Measurements from ENCODE around the gene STIM1.
"Not testable (repeated sequence)": the region's sequence is repeated elsewhere in the genome, so short reads cannot be mapped to it uniquely, and the experiment has no call there.

Gene STIM1
- total RNA-seq, result 115 to 134 reads per million in 2 donors

DNA sequence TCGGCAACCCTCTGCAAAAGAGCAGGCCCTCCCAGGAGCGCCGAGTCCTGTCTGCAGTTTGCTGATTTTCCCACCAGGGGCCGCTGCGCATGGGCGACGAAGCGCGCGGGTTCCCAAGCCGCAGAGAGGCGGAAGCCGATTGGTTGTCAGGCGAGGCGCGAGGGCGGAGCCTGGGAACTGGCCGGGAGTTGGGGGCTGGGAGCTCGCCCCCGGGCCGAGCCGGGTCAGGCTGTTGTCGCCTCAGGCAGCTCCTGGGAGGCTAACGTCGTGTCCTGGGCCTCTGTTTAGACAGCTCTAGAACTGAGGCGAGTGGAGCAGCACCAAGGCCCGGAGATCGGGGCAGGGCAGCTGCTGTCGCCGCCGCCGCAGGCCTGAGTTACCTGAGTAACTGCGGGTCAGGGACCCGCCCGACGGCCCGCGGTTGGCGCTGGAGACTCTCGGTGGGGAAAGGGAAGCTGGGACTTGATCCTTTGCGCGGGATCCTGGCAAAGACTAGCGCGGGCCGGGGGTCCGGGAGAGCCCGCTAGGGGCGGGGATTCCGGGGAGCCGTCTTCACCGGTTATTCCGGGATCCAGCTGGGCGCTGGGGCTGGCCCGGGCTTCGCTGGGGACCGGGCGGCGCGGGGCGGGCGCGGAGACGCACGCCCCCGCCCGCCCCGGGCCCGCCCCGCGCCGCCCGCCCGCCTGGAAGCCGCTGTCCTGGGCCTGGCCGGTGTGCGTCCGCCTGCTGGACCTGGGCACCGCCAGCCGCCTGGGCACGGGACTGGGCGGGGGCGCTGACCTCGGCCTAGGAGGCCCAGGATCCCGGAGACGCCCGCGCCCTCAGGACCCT lies at the start of gene STIM1:
STIM1 (plus strand) TSS at position 688 of the 831 bp plus-strand sequence. CDS start 607 bp downstream, outside the sequence.
- DNase-seq, result peak; percentile 91

DNA sequence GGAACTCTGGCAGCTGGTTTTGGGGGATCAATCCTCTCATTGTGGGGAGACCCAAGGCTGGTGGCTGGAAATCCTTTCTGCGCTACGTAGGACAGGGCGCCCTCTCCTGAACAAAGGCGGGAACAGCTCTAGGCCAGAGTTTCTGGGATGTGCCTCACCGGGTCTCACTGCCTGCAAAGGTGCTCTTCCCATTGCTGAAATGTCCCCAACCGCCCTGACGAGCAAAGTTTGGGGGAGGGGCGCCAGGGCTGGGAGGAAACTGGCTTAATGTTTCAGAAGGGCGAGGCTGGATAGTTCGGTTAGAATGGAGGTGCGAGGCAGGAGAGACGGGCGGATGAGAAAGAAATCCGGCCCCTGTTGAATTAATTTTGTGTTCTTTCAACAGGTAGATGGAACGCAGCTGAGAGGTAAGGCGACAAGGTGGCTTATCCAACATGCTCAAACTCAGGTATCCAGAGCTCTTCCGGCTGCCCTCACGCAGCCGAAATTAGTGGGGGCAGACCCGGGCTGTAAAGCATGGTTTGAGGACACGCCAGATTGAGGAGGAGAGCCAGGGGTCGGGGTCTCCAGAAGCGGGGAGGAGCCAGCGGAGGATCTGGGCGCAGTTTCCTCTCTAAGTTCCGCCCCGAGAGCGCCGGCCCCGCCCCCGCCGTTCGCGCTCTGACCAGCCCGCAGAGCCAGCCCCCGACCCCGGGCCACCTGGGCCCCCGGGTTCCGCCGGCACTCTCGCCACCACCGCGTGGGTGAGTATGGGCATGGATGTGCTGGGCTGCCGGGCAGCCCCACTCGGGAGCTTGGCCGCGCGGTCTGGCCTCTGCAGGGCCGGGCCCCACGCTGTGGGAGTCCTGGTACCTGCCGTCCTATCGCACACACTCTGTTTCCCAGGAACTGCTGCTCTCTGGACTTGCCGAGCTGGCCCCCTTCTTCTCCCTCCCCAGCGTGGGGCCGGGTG lies 47.3 kb upstream of the STIM1 start, which contains the start of gene PGAP2:
PGAP2 (plus strand) TSS at position 652 of the 952 bp plus-strand sequence. CDS start 2,700 bp downstream, outside the sequence.
- DNase-seq, result peak; percentile 38

DNA sequence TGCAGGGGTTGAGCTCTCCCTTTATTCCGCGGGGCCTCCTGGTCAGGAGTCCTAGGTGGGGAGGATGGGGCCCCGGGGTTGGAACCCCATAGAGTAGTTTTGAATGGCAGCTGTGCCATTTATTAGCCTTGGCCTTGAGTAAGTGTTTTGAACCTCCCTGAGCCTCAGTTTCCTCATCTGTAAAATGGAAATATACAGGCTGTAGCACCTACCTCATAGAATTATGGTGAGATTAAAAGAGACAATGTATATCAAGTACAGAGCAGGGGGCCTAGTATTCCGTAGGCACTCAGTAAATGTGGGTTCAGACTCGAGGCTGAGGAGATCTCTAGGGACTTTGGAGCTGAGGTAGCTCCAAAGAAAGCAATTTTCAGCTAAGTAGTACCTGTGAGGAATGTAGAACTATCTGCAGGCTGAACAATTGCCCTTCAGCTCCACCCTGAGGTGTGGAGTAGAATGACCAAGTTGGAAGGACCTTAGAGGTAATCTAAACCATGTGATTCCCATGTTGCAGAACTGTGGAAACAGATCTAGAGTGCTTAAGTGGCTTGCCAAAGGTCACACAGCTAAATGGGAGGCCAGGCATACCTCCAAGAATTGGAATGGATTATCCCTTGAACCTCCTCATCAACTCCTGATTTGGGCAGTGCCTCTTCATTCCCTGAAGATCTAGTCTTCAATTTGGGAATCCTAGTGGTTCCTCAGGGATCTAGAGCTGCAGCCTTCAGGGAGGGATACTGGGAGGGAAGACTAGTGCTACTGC lies 46.4 kb upstream of the STIM1 start:
- DNase-seq, result no peak

DNA sequence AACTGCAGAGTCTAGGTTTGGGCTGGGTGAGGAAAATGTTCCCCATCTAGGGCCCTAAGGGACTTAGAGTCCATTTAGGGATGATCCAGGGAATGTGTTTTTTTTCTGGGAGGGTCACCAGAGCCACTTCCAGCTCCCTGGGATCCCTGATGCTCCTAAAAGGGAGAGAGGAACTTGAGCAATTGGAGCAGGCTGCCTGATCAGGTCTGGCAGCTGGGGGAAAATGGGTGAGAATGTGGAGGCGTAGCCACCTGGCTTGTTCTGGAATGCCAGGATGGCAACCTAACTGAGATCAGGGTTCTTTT lies 45.9 kb upstream of the STIM1 start:
- no peak for DNase-seq

DNA sequence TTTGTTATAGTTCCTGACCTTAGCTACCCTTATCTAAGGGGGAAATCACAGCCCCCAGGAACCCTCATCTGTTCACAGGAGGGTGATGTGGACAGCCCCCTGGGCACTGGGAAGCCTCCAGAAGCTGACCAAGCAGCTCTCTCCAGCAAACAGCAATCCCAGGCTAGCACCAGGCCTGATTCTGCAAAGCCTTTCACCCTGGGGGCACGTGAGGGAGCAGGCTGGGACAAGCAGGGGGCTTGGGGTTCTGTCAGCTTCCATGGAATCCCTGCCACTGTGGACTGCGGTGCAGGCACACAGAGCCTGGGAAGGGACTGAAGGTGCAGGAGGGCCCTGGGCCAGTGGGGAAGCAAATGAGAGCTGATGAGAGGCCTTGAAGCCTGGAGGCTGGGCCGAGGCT lies 45.0 kb upstream of the STIM1 start:
- no peak for DNase-seq

DNA sequence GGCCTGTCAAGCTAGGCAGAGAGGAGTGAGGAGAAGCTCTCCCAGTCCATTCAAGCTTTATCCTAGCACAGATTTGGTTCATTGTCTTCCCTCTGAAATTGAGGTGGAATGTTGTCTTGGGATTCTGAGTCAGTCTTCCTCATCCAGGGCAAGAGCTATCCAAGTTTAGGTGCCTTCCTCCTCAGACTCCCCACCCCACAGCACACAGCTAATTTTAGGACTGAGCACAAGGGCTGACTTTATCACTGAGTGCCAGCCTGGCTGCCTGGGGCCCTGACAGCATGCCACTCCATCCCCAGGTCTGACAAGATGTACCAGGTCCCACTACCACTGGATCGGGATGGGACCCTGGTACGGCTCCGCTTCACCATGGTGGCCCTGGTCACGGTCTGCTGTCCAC lies 44.5 kb upstream of the STIM1 start:
- DNase-seq, result no peak

DNA sequence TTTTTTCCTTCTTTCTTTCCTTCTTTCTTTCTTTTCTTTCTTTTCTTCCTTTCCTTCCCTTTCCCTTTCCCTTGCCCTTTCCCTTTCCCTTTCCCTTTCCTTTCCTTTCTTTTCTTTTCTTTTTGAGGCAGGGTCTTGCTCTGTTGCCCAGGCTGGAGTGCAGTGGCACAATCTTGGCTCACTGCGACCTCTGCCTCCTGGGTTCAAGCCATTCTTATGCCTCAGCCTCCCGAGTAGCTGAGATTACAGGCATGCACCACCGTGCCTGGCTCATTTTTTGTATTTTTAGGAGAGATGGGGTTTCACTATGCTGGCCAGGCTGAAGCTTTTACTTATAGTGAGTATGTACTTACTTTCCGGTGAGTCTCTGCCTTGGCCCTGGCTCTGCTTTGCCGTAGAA lies 40.6 kb upstream of the STIM1 start:
- DNase-seq, result not testable (repeated sequence)

DNA sequence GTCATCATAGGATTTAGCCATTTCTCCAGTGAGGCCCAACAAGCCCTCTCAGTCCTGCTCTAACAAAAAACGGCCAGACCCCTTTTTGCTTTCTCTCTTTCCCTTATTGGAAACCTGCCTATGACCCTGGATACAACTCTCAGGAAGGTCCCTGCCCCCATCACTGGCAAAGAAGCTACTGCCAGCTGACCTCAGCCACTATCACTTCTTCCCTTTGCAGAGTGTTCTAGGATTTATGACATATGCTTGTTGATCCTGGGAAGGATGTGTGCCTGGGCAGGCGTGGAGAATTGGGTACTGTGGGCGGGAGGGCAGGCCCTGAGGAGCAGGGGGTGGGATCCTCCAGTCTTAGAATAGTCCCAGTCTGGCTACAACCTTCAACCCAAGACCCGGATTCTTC lies 39.6 kb upstream of the STIM1 start:
- no peak for DNase-seq

DNA sequence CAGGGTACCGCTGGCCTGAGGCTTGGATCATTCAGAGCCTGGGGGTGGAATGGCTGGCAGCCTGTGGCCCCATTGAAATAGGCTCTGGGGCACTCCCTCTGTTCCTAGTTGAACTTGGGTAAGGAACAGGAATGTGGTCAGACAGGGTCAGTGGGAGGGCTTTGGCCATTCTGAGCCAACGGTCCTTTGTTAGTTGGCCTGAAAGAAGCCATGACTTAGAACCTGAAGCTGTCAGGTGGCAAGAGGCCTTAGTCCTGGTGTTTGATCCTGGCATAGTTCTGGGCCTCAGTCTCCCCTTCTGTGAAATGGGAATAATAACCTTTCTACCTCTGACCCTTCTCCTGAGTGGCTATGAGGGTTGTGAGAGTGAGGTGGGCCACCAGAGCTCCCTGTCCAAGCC lies 38.8 kb upstream of the STIM1 start:
- DNase-seq, result no peak

DNA sequence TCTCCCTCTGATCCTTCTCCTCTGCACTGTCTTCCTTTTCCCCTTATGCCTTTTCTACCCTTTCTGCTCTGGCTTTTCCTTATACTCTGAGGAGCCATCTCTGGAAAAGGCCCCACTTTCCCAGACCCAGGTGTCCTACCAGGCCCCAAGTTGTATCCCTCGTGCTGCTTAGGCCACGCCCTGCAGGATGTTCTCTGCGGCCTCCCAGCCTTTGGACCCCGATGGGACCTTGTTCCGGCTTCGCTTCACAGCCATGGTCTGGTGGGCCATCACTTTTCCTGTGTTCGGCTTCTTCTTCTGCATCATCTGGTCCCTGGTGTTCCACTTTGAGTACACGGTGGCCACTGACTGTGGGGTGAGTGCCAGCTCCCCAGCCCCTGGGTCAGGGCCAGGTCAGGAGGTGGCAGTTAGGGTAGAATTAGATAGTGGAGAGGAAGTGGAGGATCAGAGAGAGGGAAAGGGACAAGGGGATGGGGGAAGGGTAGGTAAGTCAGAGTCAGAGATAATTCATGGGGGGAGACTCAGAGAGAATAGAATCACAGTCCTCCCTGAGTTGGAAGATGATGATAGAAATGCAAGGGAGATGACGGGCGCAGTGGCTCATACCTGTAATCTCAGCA lies 38.2 kb upstream of the STIM1 start:
- DNase-seq, result no peak

DNA sequence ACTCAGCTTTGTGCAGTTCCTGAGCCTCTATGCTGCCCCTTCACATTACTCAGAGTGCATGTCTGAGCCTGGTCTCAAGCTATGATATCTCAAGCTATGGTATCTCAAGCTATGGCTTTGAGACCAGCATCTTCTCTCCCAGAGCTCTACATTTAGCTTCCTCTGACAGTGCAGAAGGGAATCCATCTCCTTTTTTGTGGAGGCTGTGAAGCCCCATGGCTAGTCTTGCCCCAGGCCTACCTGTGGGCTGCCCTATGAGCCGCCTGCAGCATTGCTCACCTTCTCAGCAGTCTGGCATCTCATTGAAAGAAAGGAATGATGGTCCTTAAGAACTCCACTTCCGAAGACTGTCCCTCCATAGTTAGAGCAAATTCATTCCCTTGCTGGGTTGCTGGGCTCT lies 34.5 kb upstream of the STIM1 start:
- no peak for DNase-seq

DNA sequence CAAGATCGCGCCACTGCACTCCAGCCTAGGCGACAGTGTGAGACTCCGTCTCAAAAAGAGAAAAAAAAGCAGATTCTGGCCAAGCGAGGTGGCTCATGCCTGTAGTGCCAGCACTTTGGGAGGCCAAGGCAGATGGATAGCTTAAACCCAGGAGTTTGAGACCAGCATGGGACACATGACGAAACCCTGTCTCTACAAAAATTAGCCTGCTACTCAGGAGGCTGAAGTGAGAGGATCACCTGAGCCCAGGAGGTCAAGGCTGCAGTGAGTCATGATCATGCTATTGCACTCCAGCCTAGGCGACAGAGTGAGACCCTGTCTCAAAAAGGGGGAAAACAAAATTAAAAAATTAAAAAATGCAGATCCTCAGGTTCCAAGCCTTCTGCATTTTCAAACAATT lies 33.2 kb upstream of the STIM1 start:
- no peak for DNase-seq

DNA sequence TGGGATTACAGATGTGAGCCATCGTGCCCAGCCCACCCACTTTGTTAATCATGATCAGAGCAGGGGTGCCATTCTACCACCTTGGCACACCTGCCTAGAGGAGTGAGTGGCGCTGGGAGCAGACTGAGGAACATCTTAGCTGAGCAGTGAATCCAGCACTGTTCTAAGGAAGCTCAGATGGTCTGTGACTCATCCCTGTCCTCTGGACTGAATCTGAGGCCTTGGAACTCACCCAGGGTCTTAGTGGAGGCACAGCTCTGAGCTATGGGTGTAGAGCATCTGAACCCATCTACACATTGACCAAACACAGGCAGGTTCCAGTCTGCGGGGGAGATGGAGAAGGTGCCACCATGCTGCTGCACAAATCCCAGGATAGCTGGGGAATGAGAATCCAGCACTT lies 32.2 kb upstream of the STIM1 start:
- DNase-seq, result no peak

DNA sequence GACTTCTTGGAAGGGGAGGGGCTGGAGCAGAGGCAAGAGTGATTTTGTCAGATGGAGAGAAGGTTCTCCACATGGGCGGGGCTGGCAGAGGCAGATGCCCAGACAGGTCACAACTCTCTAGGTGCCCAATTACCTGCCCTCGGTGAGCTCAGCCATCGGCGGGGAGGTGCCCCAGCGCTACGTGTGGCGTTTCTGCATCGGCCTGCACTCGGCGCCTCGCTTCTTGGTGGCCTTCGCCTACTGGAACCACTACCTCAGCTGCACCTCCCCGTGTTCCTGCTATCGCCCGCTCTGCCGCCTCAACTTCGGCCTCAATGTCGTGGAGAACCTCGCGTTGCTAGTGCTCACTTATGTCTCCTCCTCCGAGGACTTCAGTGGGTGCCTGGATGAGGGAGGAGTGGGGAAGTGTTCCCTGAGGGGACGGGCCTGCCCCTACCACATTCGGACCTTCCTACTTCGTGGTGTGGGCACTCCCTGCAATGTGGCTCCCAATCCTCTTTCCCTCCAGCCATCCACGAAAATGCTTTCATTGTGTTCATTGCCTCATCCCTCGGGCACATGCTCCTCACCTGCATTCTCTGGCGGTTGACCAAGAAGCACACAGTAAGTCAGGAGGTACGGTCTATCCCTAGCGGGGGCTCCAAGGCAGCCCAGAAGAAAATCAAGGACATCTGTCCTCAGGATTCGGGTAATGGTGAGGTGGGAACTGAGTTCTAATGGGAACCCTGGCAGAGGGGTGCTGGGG lies 31.5 kb upstream of the STIM1 start:
- no peak for DNase-seq

DNA sequence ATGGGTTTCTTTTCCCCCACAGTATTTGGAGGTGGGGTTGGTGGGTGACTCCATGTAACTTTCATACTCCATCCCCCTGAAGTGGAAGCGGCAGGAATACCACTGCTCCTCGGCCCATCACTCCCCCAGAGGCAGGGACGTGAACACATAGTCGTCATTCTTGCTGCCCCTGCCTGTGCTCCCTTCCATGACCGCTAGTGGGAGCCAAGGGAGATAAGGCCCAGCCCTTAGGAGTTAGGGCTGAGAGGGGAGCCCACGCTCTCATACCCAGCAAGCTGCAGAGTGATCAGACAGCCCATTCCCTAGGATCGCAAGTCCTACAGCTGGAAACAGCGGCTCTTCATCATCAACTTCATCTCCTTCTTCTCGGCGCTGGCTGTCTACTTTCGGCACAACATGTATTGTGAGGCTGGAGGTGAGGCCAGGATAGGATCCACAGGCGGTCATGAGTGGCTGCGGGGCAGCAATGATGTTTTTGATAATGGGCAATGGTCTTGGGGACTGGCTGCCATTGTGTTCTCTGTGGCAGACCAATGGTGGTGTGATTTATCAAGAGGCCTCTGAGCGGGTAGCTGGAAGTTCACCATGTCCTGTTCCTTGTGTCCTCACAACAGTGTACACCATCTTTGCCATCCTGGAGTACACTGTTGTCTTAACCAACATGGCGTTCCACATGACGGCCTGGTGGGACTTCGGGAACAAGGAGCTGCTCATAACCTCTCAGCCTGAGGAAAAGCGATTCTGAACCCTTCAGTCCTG lies 30.6 kb upstream of the STIM1 start:
- DNase-seq, result no peak

DNA sequence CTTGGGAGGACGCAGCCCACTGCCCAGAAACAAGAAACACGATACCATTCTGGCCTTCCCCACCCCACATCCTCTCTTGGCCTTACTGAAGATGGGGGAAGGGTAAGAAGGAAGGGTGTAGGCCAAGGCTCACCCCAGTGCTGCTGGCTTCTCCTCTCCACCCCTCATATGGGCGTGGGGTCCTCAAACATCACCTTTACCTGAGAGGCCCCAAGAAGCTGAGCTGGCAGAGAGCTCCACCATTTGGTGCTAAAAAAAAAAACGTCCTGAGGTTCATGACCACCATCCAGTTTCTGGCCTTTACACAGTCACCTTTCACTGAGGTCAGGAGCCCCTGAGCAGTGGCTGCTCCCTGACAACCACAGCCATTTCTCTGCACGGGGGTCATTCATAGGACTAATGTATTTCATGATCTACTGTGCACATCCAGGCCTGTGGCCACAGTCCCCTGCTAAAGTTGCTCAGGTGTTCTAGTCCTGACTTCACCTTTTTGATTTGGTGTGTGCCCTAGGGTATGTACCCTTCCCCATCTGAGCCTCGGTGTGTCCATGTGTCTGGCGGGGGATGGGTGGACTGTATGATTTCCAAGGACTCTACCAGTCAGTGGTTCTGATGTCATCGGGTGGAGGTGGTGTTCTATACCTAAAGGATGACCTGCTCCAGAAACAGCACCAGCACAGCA lies 29.9 kb upstream of the STIM1 start:
- DNase-seq, result no peak

DNA sequence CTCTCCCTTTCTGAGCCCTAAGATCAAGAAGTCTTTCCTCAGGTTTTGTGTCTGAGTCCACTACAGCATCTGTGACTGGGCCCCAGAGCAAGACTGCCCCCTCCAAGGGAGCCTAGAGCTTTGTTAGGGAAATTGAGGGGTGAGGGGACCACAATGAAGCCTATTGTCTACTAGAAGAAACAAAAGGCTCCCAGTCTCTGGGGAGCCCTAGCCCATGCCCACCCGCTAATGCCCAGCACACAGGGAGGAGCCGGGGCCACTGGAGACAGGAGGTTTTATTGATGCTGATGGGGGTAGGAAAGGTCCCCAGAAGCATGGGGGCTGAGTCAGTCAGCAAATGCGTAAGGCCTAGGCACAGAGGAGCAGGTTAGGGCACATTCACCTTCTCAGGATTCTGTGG lies 28.7 kb upstream of the STIM1 start:
- DNase-seq, result no peak

DNA sequence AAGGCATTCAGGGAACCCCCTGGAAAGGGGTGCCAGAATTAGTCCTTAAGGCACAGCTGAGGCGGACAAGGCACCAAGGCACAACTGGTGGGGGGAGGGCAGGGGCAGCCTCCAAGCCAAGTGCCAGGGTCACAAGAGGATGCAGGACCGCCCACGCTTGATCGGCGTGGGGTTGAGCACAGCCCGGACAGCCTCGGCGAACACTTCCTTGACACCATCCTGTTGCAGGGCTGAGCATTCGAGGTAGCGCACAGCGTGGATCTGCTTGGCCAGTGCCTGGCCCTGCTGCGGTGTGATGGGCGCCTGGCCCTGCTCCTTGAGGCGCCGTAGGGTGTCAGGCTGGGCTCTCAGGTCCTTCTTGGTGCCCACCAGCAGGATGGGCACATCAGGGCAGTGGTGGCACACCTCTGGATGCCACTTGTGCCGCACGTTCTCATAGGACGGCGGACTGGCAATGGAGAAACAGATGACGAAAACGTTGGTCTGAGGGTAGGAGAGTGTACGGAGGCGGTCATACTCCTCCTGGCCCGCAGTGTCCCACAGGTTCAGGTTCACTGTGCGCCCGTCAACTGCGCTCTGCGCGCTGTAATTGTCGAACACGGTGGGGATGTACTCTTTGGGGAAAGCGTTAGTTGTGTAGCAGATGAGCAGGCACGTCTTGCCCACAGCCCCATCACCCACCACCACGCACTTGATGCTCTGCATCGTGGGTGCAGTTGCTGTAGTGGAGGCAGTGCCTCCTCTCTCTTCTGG lies 27.9 kb upstream of the STIM1 start:
- DNase-seq, result no peak

DNA sequence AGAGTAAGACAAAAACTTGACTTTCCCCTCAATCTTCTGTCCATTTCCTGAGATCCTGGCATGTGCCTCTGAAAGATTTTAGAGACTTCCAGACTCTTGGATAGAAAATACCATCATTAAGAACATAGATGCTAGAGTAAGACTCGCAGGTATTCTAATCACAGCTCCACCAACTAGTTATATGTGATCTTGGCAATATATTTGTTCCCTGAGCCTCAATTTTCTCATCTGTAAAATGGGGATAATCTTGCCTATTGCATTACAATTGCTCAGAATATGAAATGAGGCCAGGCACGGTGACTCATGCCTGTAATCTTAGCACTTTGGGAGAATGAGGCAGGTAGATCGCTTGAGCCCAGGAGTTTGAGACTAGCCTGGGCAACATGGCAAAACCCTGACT lies 25.4 kb upstream of the STIM1 start:
- no peak for DNase-seq

DNA sequence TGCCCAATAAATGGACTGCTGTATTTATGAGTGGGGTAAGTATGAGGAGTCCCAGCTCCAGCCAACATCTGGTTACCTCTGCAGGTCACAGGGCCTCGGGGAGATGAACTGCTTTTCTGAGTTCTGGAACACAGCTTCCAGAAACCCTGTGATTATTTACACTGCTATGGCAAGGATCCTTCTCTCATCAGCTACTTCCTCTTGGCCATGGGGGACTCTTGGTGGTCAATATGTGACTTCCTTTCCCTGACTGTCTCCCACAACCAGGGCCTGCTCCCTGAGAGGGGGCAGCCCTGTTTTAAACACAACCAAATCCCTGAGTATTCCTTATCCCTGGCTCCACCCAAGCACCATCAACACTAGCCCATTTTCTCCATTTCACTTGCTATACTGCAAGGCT lies 24.7 kb upstream of the STIM1 start:
- no peak for DNase-seq
